Posterior vena cava (tissue), 2 donors: Measurements from ENCODE around the gene CDKN2D. TPM values are rescaled to one million over a fixed set of nuclear protein-coding genes. Genes with fewer than 3 reads are reported as not detected.

Source experiments
- DNase-seq: peaks from one replicate; pipeline ENCODE4 v3.0.0-alpha.2; 2020; ENCODE audit warnings: low spot score
- intact Hi-C, 2 donors: fragments of 100-400 bp; cut with DNase I; formaldehyde crosslinking; loops; one replicate each; pipeline versions ENCODE4 v1.14.1 to v1.14.2; 2022 to 2023
- long read RNA-seq, 2 donors: library from polyadenylated mRNA; unstranded; transcript quantifications; one replicate each; pipeline ENCODE4 v2.0.0, GENCODE V29; 2020 to 2021
- total RNA-seq, 2 donors: library from RNA; stranded (reverse); fragmentation: NEBNext Ultra II Directional; extraction: Animal tissue kit (Norgen Biotek cat#: 25700); gene quantifications; one replicate each; pipeline ENCODE4 v1.2.1, GENCODE V29; 2021
- donor health status: DM: yes; HTN: yes; CAD: no.
- donor health status: DM: yes; HTN: yes; CAD: no.

The CDKN2D gene
- 10 to 100 TPM in 1 of 2 donors, 1 to 10 TPM in 1; 8.1 to 15.0 TPM for total RNA-seq
- long read RNA-seq, donor 1, transcript CDKN2D-202 (2 exons, 1,422 nt), result major isoform, 7 of 9 reads
- long read RNA-seq, donor 1, partial matches to known transcripts, result 0 of 9 reads
- long read RNA-seq, donor 1, other reads (novel, unspliced or antisense), result 0 of 9 reads
- long read RNA-seq, donor 2, transcript CDKN2D-201 (3 exons, 1,086 nt), result major isoform, 6 of 10 reads
- long read RNA-seq, donor 2, partial matches to known transcripts, result 0 of 10 reads
- long read RNA-seq, donor 2, other reads (novel, unspliced or antisense), result 2 of 10 reads

GRCh38 chr19:10568826-10569651 is at the start of gene CDKN2D:
CDKN2D (minus strand) TSS chr19:10568979; CDS start chr19:10568653, 326 bp downstream.
- intact Hi-C loops, result no loop called here
- DNase-seq, result peak; percentile 100

- intact Hi-C loops, result no loop called here
- no peak for DNase-seq
Measured at GRCh38 chr19:10617409-10618121, 48.8 kb upstream of the CDKN2D start.

DNA sequence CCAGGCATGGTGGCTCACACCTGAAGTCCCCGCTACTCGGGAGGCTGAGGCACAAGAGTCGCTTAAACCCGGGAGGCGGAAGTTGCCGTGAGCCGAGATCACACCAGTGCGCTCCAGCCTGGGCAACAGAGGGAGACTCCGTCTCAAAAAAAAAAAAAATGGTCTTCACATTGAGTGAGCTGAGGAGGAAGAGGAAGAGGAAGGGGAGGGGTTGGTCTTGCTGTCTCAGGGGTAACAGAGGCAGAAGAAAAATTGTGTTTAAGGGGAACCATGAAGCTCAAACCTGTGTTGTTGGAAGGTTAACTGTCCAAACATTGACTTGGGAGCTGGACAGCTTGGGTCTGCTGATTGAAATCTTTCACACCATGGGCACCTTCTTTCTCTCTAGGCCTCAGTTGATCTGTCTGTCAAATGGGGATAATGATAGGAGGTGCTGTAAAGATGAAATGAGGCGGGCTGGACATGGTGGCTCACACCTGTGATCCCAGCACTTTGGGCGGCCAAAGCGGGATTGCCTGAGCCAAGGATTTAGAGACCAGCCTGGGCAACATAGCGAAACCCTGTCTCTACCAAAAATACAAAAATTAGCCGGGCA is 46.7 kb upstream of the CDKN2D start:
- no peak for DNase-seq
- intact Hi-C loops, result no loop called here

GRCh38 chr19:10612499-10613119 is 43.8 kb upstream of the CDKN2D start:
- peak; percentile 87 for DNase-seq
- intact Hi-C loops, result no loop called here

DNA sequence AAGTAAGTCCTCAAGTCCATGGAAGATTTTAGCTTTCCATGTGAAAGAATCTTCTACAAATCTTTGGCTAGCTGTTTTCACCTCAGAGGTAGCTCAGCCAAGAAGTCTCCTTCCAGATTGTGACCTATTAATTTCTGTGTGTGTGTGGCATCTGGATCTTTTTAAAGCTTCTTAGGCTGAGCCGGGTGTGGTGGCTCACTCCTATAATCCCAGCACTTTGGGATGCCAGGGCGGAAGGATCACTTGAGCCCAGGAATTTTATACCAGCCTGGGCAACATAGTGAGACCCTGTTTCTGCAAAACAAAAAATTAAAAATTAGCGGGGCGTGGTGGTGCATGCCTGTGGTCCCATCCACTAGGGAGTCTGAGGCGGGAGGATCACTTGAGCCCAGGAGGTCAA is 43.1 kb upstream of the CDKN2D start:
- intact Hi-C loops, result no loop called here
- no peak for DNase-seq

GRCh38 chr19:10604460-10604980 is 35.7 kb upstream of the CDKN2D start:
- no peak for DNase-seq
- intact Hi-C loops, result no loop called here

- intact Hi-C loops, result no loop called here
- no peak for DNase-seq
Measured at GRCh38 chr19:10603873-10604459, 35.2 kb upstream of the CDKN2D start.

- intact Hi-C loops, result no loop called here
Measured at GRCh38 chr19:10603084-10603872, 34.5 kb upstream of the CDKN2D start.

GRCh38 chr19:10602330-10603083 is 33.7 kb upstream of the CDKN2D start:
- DNase-seq, result peak; percentile 93
- intact Hi-C loops, result no loop called here

More at GRCh38 chr19:10603084-10603872, 34.5 kb upstream of the CDKN2D start:
- peak; percentile 86 for DNase-seq

DNA sequence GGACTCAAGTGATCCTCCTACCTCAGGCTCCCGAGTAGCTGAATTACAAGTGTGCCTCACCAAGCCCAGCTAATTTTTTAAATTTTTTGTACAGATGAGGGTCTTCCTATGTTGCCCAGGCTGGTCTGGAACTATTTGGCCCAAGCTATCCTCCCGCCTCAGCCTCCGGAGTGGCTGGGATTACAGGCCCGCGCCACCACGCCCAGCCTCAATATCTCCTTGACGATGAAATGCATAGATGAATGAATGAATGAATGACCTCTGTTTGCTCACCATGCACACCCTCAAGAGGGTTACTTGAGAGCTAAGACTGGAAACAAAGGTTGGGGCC is 33.2 kb upstream of the CDKN2D start:
- DNase-seq, result no peak
- intact Hi-C loops, result no loop called here

GRCh38 chr19:10600149-10600548 is 31.4 kb upstream of the CDKN2D start:
- intact Hi-C loops, result no loop called here
- DNase-seq, result no peak

- no peak for DNase-seq
- intact Hi-C loops, result loop anchor here in 1 of 2 donors (10.0 kb wide), 1 partner anchor 181 kb away; no protein-coding TSS in a partner anchor
Measured at GRCh38 chr19:10593820-10594637, 25.2 kb upstream of the CDKN2D start.

DNA sequence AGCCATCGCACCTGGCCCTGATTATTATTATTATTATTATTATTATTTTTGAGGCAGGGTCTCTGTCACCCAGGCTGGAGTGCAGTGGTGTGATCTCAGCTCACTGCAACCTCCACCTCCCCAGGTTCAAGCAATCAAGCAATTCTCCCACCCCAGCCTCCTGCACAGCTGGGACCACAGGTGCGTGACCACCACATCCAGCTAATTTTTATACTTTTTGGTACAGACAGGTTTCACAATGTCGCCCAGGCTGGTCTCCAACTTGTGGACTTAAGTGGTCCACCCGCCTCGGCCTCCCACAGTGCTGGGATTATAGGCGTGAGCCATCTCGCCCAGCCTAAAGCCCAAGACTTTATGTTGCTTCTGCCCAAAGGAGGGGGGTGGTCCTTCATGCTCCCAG is 24.4 kb upstream of the CDKN2D start:
- no peak for DNase-seq
- intact Hi-C loops, result loop anchor here in 1 of 2 donors (10.0 kb wide), 1 partner anchor 182 kb away; no protein-coding TSS in a partner anchor

GRCh38 chr19:10587839-10588150 is 19.0 kb upstream of the CDKN2D start:
- intact Hi-C loops, result no loop called here
- no peak for DNase-seq

DNA sequence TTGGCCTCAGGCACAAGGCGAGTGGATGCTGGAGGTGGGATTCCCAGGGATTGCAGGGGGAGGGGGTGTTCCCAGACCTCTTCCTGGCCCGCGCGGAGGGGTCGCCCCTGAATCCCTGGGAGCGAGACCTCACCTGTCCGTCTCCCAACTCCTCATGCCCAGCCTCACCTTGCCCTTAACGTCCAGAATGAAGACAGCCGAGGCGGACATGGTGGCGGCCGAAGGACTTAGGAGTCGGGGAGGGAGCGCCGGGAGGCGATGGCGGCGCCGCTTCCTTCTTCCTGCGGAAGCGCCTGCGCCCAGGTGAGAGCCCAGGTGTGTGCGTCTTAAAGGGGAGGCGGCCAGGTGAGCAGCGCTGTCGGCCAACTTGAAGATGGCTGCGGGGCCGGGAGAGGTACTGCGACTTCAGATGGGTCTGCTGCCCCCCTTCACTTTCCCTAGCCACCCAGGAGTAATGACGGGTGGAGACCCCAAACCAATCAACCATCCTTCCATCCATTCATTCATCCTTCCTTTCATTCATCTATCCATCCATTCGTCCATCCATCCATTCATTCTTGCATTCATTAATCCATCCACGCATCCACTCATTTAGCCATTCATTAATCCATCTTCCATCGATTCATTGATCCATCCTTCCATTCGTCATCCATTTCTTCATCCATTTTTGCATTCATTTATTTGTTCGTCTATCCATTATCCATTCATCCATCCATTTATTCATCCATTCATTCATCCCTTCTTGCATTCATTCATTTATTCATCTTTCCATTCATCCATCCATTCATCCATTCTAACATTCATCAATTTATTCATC is 18.5 kb upstream of the CDKN2D start, which contains the start of gene AP1M2:
Gene AP1M2, minus strand, starts transcription at position 291 of the 817 bp plus-strand sequence. Its CDS starts 81 bp downstream, at position 210.
- intact Hi-C loops, result no loop called here
- no peak for DNase-seq
